Fibroblast of the aortic adventitia (primary cell): ENCODE data around the gene CCRL2. TPM values are rescaled to one million over a fixed set of nuclear protein-coding genes. Genes with fewer than 3 reads are reported as not detected.

ENCODE experiments used
- DNase-seq: peaks from one replicate; pipeline ENCODE4 v3.0.0-alpha.2; 2010; ENCODE audit warnings: low read depth
- H3K4me3 ChIP-seq: 2 replicates; pipeline ENCODE4 v1.5.1; 2011; ENCODE audit warnings: low read depth, mild to moderate bottlenecking, control low read depth, low read length, moderate library complexity
- total RNA-seq: library from RNA; depleted of rRNA; stranded (reverse); fragments of >200 nt; gene quantifications from 2 replicates; pipeline ENCODE4 v1.2.3, GENCODE V29; 2012; ENCODE audit warnings: low replicate concordance
- TF ChIP-seq, protein P1 (sequence below): IDR thresholded peaks from 2 replicates; pipeline ENCODE4 v1.5.1; 2011; ENCODE audit warnings: mild to moderate bottlenecking, low read length, control low read depth, inconsistent platforms; ENCODE audit not compliant: insufficient read depth

The CCRL2 gene
- total RNA-seq, 1 donor, result 0.54 TPM

DNA sequence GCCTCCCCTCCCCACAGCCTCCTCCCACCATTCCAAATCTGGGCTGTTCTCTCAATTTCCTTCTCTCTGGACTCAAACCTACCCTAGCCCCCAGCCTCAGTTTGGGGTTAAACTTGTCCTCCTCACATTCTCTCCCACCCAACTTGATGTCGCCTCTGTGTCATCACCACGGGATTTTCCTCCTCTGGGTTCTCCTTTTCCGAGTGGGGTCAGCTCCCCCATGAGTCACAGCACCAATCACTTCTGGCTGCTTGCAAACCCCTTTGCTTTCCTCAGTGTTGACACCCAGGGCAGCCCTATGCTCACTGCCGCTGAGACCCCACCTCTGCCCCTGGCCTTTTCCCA is 644 bp upstream of the CCRL2 start:
- TF ChIP-seq, protein P1, sequence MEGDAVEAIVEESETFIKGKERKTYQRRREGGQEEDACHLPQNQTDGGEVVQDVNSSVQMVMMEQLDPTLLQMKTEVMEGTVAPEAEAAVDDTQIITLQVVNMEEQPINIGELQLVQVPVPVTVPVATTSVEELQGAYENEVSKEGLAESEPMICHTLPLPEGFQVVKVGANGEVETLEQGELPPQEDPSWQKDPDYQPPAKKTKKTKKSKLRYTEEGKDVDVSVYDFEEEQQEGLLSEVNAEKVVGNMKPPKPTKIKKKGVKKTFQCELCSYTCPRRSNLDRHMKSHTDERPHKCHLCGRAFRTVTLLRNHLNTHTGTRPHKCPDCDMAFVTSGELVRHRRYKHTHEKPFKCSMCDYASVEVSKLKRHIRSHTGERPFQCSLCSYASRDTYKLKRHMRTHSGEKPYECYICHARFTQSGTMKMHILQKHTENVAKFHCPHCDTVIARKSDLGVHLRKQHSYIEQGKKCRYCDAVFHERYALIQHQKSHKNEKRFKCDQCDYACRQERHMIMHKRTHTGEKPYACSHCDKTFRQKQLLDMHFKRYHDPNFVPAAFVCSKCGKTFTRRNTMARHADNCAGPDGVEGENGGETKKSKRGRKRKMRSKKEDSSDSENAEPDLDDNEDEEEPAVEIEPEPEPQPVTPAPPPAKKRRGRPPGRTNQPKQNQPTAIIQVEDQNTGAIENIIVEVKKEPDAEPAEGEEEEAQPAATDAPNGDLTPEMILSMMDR, result no peak
- no peak for DNase-seq
- H3K4me3 ChIP-seq, result no peak overlapping the region

DNA sequence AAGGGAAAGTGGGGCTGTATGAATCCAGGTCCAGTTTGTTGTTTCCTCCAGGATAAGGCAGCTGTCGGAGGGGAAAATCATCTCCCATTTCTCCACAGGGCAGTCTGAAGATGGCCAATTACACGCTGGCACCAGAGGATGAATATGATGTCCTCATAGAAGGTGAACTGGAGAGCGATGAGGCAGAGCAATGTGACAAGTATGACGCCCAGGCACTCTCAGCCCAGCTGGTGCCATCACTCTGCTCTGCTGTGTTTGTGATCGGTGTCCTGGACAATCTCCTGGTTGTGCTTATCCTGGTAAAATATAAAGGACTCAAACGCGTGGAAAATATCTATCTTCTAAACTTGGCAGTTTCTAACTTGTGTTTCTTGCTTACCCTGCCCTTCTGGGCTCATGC is 911 bp downstream of the CCRL2 start:
- TF ChIP-seq, protein P1, result no peak
- H3K4me3 ChIP-seq, result no peak overlapping the region
- no peak for DNase-seq

DNA sequence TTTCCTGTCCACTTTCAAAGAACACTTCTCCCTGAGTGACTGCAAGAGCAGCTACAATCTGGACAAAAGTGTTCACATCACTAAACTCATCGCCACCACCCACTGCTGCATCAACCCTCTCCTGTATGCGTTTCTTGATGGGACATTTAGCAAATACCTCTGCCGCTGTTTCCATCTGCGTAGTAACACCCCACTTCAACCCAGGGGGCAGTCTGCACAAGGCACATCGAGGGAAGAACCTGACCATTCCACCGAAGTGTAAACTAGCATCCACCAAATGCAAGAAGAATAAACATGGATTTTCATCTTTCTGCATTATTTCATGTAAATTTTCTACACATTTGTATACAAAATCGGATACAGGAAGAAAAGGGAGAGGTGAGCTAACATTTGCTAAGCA is 1.8 kb downstream of the CCRL2 start:
- DNase-seq, result no peak
- H3K4me3 ChIP-seq, result no peak overlapping the region
- TF ChIP-seq, protein P1, result no peak

DNA sequence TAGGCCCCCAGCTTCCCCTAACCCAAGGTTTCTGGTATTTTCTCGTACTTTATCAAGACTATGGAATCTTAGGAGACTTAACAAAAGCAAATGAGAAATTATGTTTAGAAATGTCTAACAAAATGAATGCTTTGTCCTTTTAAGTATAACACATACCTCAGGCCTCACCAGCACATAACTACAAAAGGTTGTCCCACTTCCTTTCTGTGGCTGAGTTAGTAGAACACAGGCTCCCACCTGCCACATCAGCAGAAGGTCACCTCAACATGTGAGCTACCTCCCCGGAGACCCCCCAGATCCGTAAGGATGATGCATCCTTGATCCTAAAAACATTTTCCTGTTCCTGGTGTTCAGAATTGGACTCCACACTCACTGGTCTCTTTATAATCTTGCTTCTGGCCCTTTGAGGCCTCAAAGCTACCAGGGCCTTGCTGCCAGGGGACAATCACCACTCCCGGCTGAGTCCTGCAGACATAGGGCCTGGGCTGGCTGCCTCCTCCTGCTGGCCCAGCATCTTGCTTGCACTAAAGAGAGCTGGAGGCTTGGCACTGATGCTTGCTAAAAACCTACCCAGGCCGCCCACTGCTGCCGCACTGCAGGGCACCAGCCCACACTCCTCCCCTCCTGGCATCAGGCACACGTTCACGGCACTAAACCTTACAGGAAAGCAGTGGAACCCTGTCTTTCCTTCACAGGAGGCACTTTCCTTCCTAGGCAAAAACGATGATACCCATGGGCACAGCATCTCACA is 2.9 kb downstream of the CCRL2 start:
- no peak overlapping the region for H3K4me3 ChIP-seq
- TF ChIP-seq, protein P1, result no peak
- DNase-seq, result no peak

DNA sequence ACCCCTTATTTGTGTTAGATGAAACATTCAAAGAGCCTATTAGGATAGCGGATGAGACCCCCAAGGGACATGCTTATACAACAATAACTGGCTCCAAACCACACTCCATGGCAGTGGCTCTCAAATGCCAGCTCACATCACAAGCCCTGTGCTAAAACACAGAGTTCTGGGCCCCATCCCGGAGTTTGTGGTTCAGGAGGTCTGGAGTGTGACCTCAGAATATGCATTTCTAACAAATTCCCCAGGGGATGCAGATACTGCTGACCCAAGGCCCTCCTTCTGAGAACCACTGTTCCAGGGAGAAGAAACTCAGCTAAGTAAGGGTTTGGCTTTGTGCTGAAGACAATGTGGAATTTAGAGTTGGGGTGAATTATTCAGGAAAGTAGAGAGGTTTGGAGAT is 3.6 kb downstream of the CCRL2 start:
- TF ChIP-seq, protein P1, result no peak
- DNase-seq, result peak; percentile 21
- no peak overlapping the region for H3K4me3 ChIP-seq

DNA sequence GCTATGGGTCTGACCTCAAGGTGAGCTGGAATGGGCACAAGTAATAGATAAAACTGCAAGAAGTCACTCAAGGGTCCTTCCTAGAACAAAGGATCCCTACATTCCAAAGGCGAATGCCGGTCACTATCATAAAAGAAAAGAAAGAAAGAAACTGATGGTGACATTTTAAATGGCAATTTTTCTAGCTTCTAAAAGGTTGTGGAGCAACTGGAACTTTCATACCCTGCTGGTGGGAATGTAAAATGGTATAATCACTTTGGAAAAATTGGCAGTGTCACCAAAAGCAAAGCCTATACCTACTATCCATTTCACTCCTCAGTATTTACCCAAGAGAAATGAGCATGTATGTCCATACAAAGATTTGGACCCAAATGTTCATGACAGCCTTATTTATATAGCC is 4.2 kb downstream of the CCRL2 start:
- H3K4me3 ChIP-seq, result no peak overlapping the region
- TF ChIP-seq, protein P1, result no peak
- DNase-seq, result no peak

DNA sequence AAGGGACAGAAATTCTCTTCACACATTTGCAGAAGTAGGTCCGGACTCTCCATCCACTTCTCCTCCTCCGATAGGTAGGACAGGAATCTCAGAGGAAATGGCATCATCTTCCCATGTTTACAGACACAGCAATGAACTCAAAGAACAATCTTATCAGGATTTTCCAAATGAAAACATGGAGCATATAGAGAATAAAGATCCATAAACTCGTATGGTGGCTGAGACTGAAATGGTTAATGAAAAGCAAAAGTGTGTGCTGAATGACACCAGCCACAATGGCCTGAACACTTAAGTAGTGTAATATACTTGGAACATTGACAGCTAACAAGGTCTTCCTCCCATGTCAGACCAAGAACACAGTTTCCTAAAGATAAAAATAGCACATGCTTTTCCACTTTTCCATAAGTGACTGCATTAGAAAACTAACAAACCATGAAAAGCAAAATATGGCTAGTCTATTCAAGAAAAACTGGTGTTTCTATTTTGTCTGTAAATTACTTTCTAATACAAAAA is 5.8 kb downstream of the CCRL2 start:
- TF ChIP-seq, protein P1, result no peak
- no peak overlapping the region for H3K4me3 ChIP-seq
- no peak for DNase-seq
